ENCODE measurements around the gene KCNG1. TPM values are rescaled to one million over a fixed set of nuclear protein-coding genes. Genes with fewer than 3 reads are reported as not detected.
"Not testable (repeated sequence)": the region's sequence is repeated elsewhere in the genome, so short reads cannot be mapped to it uniquely, and the experiment has no call there.

Gene KCNG1
- total and polyA plus RNA-seq, 2 experiments from 2014 or later: 60.1 to 72.0 TPM

- TF ChIP-seq, protein P1, sequence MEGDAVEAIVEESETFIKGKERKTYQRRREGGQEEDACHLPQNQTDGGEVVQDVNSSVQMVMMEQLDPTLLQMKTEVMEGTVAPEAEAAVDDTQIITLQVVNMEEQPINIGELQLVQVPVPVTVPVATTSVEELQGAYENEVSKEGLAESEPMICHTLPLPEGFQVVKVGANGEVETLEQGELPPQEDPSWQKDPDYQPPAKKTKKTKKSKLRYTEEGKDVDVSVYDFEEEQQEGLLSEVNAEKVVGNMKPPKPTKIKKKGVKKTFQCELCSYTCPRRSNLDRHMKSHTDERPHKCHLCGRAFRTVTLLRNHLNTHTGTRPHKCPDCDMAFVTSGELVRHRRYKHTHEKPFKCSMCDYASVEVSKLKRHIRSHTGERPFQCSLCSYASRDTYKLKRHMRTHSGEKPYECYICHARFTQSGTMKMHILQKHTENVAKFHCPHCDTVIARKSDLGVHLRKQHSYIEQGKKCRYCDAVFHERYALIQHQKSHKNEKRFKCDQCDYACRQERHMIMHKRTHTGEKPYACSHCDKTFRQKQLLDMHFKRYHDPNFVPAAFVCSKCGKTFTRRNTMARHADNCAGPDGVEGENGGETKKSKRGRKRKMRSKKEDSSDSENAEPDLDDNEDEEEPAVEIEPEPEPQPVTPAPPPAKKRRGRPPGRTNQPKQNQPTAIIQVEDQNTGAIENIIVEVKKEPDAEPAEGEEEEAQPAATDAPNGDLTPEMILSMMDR (IDR thresholded peaks at IDR 0.05; ENCODE audit: low read depth, low read length): peak; percentile 81
- H3K36me3 ChIP-seq: no peaks in the 10 kb centered on the region
- H3K4me1 ChIP-seq (ENCODE audit: low read depth): no peaks in the 10 kb centered on the region
- peak; percentile 75 to 86 for DNase-seq (ENCODE audit: low read depth in 1 of 2, low spot score in 1 of 2)
- H3K4me3 ChIP-seq: no peak overlapping the region
- no peak overlapping the region for H3K27ac ChIP-seq
- H3K9me3 ChIP-seq (ENCODE audit: low read depth): no peaks in the 10 kb centered on the region
- peaks cover 6% of the 10 kb centered on the region for H3K27me3 ChIP-seq
Measured at GRCh38 chr20:50980851-50981713, 41.8 kb downstream of the KCNG1 start.

DNA sequence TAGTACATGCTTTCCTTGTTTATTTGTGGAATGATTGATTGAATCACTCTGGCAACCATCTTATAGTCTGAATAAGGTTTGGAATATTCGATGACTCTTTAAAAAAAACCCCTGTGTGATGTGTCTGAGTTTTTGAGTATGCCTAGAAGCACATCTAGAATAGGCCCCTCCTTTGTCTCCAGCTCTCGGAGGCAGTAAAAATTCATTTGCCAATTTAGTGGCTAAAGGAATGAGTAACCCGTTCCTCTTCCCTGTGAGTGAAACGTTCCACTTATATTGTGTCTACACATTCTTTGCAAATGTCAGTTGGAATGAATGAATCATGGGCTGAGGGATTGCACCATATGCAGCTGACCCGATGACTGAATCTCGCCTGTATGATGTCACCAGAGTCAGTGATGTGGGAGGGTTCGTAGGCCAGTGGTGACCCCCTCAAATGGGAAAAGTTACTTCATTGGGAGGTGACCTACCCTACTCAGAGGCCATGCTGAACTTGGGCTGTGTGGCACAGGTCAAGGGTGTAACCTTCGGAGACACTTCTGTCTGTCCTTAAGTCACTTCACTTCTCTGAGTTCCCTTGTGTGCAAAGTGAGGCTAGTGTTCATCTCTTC is 42.7 kb downstream of the KCNG1 start:
- Histone ChIP-seq H3K4me1 (ENCODE audit: low read depth) (no peaks in the 10 kb centered on the region), H3K9me3 (ENCODE audit: low read depth) (no peaks in the 10 kb centered on the region), H3K27me3 (peaks cover 6% of the 10 kb centered on the region), H3K36me3 (no peaks in the 10 kb centered on the region), H3K27ac (no peak overlapping the region), H3K4me3 (no peak overlapping the region)
- DNase-seq (ENCODE audit: low read depth in 1 of 2, low spot score in 1 of 2): peak in 1 of 2 donors; percentile 97
- TF ChIP-seq, protein P1 (IDR thresholded peaks at IDR 0.05; ENCODE audit: low read depth, low read length): no peak

DNA sequence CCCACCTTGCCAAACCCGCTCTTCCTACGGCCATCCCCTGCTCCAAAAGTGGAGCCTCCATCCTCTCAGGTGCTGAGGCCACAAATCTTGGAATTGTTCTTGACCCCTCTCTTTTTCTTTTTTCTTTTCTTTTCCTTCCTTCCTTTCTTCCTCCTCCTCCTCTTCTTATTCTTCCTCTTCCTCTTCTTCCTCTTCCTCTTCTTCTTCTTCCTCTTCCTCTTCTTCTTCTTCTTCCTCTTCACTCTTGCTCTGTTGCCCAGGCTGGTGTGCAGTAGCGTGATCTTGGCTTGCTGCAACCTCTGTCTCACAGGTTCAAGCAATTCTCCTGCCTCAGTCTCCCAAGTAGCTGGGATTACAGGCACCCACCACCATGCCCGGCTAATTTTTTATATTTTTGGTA is 44.4 kb downstream of the KCNG1 start:
- H3K9me3 ChIP-seq (ENCODE audit: low read depth); H3K4me3 ChIP-seq; H3K36me3 ChIP-seq; H3K27me3 ChIP-seq; H3K27ac ChIP-seq; H3K4me1 ChIP-seq (ENCODE audit: low read depth); DNase-seq (ENCODE audit: low read depth in 1 of 2, low spot score in 1 of 2): not testable (repeated sequence)

- peaks cover 6% of the 10 kb centered on the region for H3K27me3 ChIP-seq
- H3K9me3 ChIP-seq (ENCODE audit: low read depth): no peaks in the 10 kb centered on the region
- H3K4me1 ChIP-seq (ENCODE audit: low read depth): no peaks in the 10 kb centered on the region
- TF ChIP-seq, protein P1 (IDR thresholded peaks at IDR 0.05; ENCODE audit: low read depth, low read length): no peak
- no peaks in the 10 kb centered on the region for H3K36me3 ChIP-seq
- peak in 1 of 2 donors; percentile 20 for DNase-seq (ENCODE audit: low read depth in 1 of 2, low spot score in 1 of 2)
- H3K27ac ChIP-seq: no peak overlapping the region
- H3K4me3 ChIP-seq: no peak overlapping the region
Measured at GRCh38 chr20:50977066-50978021, 45.6 kb downstream of the KCNG1 start.

GRCh38 chr20:50975701-50976330 is 47.1 kb downstream of the KCNG1 start:
- Histone ChIP-seq H3K9me3 (ENCODE audit: low read depth) (no peaks in the 10 kb centered on the region), H3K36me3 (no peaks in the 10 kb centered on the region), H3K27me3 (peaks cover 3% of the 10 kb centered on the region), H3K27ac (no peak overlapping the region), H3K4me3 (no peak overlapping the region), H3K4me1 (ENCODE audit: low read depth) (no peaks in the 10 kb centered on the region)
- TF ChIP-seq, protein P1 (IDR thresholded peaks at IDR 0.05; ENCODE audit: low read depth, low read length): no peak
- DNase-seq (ENCODE audit: low read depth in 1 of 2, low spot score in 1 of 2): no peak

All from cardiac muscle cell (in vitro differentiated cells and primary cell).